HepG2 (cell line): ENCODE measurements around the gene FBXO11. TPM values are rescaled to one million over a fixed set of nuclear protein-coding genes. Genes with fewer than 3 reads are reported as not detected.

Source experiments
- CEBPG ChIP-seq: IDR thresholded peaks from 2 replicates; pipeline ENCODE4 v1.6.1; 2016
- ESRRA ChIP-seq: sonication (generic); formaldehyde crosslinking; IDR thresholded peaks from 2 replicates; pipeline ENCODE4 v1.5.1; 2020; ENCODE audit warnings: mild to moderate bottlenecking, low read depth, missing genetic modification reagents
- HMGXB3 ChIP-seq: sonication (generic); formaldehyde crosslinking; IDR thresholded peaks from 2 replicates; pipeline ENCODE4 v1.4.0; 2020; ENCODE audit warnings: missing genetic modification reagents, borderline replicate concordance
- NFAT5 ChIP-seq: sonication (generic); formaldehyde crosslinking; IDR thresholded peaks from 2 replicates; pipeline ENCODE4 v1.4.0; 2020; ENCODE audit warnings: missing genetic modification reagents
- NFATC3 ChIP-seq: sonication (generic); formaldehyde crosslinking; IDR thresholded peaks from 2 replicates; pipeline ENCODE4 v1.5.1; 2020; ENCODE audit warnings: mild to moderate bottlenecking, missing genetic modification reagents
- PAF1 ChIP-seq: IDR thresholded peaks from 2 replicates; pipeline ENCODE4 v1.6.1; 2016; ENCODE audit warnings: missing genetic modification reagents, missing compliant biosample characterization
- PHF21A ChIP-seq: sonication (generic); formaldehyde crosslinking; IDR thresholded peaks from 2 replicates; pipeline ENCODE4 v1.5.0; 2020; ENCODE audit warnings: mild to moderate bottlenecking, missing genetic modification reagents
- POLR2A ChIP-seq, 2 experiments: IDR thresholded peaks; 2 replicates each; pipeline ENCODE4 v1.6.1; 2011; ENCODE audit warnings: low read depth in 2 of 2, low read length in 2 of 2, mild to moderate bottlenecking in 1 of 2, moderate library complexity in 1 of 2; ENCODE audit not compliant: insufficient read depth in 1 of 2
- POLR2AphosphoS5 ChIP-seq: IDR thresholded peaks from 2 replicates; pipeline ENCODE4 v1.6.1; 2012; ENCODE audit warnings: low read depth, low read length
- RNF219 ChIP-seq: sonication (generic); formaldehyde crosslinking; IDR thresholded peaks from 2 replicates; pipeline ENCODE4 v1.5.0; 2020; ENCODE audit warnings: mild to moderate bottlenecking, missing genetic modification reagents
- SALL2 ChIP-seq: sonication (generic); formaldehyde crosslinking; IDR thresholded peaks from 2 replicates; pipeline ENCODE4 v1.8.1; 2023; ENCODE audit warnings: mild to moderate bottlenecking, missing genetic modification reagents, inconsistent platforms
- TCF7 ChIP-seq: sonication (generic); IDR thresholded peaks from 2 replicates; pipeline ENCODE4 v1.6.1; 2016; ENCODE audit warnings: antibody characterized with exemption, low read depth
- ZNF33B ChIP-seq: sonication (generic); formaldehyde crosslinking; IDR thresholded peaks from 2 replicates; pipeline ENCODE4 v1.5.1; 2020; ENCODE audit warnings: mild to moderate bottlenecking, missing genetic modification reagents
- ZNF503 ChIP-seq: sonication (generic); formaldehyde crosslinking; IDR thresholded peaks from 2 replicates; pipeline ENCODE4 v1.4.0; 2020; ENCODE audit warnings: missing genetic modification reagents
- ZNF746 ChIP-seq: sonication (generic); formaldehyde crosslinking; IDR thresholded peaks from 2 replicates; pipeline ENCODE4 v1.8.0; 2022; ENCODE audit warnings: mild to moderate bottlenecking, missing genetic modification reagents
- ZNF782 ChIP-seq: sonication (generic); formaldehyde crosslinking; IDR thresholded peaks from 2 replicates; pipeline ENCODE4 v1.4.0; 2020; ENCODE audit warnings: missing genetic modification reagents, mild to moderate bottlenecking, borderline replicate concordance
- ZNF878 ChIP-seq: sonication (generic); formaldehyde crosslinking; IDR thresholded peaks from 2 replicates; pipeline ENCODE4 v1.8.1; 2023; ENCODE audit warnings: mild to moderate bottlenecking, missing genetic modification reagents, moderate library complexity
- ZNF883 ChIP-seq: sonication (generic); formaldehyde crosslinking; IDR thresholded peaks from 2 replicates; pipeline ENCODE4 v1.5.1; 2020; ENCODE audit warnings: mild to moderate bottlenecking, missing genetic modification reagents; ENCODE audit errors: not compliant biosample characterization
- polyA plus RNA-seq, 8 experiments: library from polyadenylated mRNA; depleted of rRNA in 3 of 8; stranded (reverse) in 7 of 8; unstranded in 1 of 8; fragments of >200 nt; fragmentation: Illumina TruSeq in 4 of 8; extraction: Trizol in 4 of 8; gene quantifications; 2 replicates each; pipeline versions ENCODE4 v1.2.1 to v1.2.3, GENCODE V29; 2011 to 2016; ENCODE audit warnings: low read depth in 4 of 8, missing spikeins in 1 of 8, mixed read lengths in 1 of 8; ENCODE audit not compliant: insufficient read depth in 1 of 8
- total RNA-seq, 5 experiments: library from RNA; depleted of rRNA; stranded (reverse); fragments of >200 nt; fragmentation: Illumina TruSeq; extraction: Trizol; gene quantifications; 2 replicates each; pipeline ENCODE4 v1.2.3, GENCODE V29; 2016; ENCODE audit warnings: low read depth in 1 of 5

Gene FBXO11
- total and polyA plus RNA-seq, 2 of the 13 experiments (the other 11 are each of a cell fraction or from before 2014, with no cell fraction given), result 27.9 to 47.6 TPM

GRCh38 chr2:47782381-47782670 is 124.0 kb downstream of the FBXO11 start (continued):
- peak; percentile 7; the same call in 1 of the 2 replicates for TF ChIP-seq ZNF33B
- TF ChIP-seq ESRRA (CRISPR knock-in tag), result no peak; the same call in 1 of the 2 replicates
- TF ChIP-seq ZNF878, result 0 out of 2 replicates have a peak, but pooled peaks have one; percentile 17
- 0 out of 2 replicates have a peak, but pooled peaks have one; percentile 24 for TF ChIP-seq ZNF782 (CRISPR knock-in tag)
- 0 out of 2 replicates have a peak, but pooled peaks have one; percentile 5 for TF ChIP-seq TCF7
- TF ChIP-seq POLR2AphosphoS5, result peak; percentile 7; the same call in 1 of the 2 replicates
- peak; percentile 16; the same call in 1 of the 2 replicates for TF ChIP-seq SALL2 (CRISPR knock-in tag)
- TF ChIP-seq ZNF883 (CRISPR knock-in tag), result no peak
- 0 out of 2 replicates have a peak, but pooled peaks have one; percentile 18 for TF ChIP-seq RNF219 (CRISPR knock-in tag)
- TF ChIP-seq PHF21A (CRISPR knock-in tag), result no peak
- no peak for TF ChIP-seq CEBPG (CRISPR knock-in tag)
- no peak for TF ChIP-seq ZNF503 (CRISPR knock-in tag)
- peak in 1 of 2 experiments; percentile 32; a peak in 1 of 4 replicates for TF ChIP-seq POLR2A (IDR thresholded peaks at IDR 0.05; ENCODE audit: insufficient read depth in 1 of 2, low read depth in 2 of 2, low read length in 2 of 2)
- no peak for TF ChIP-seq HMGXB3 (CRISPR knock-in tag)
- no peak for TF ChIP-seq NFAT5
- TF ChIP-seq ZNF746 (CRISPR knock-in tag), result no peak; the same call in 1 of the 2 replicates
- TF ChIP-seq NFATC3 (CRISPR knock-in tag), result 0 out of 2 replicates have a peak, but pooled peaks have one; percentile 10
- no peak for TF ChIP-seq PAF1 (CRISPR knock-in tag)
